Activated naive CD4-positive, alpha-beta T cell treated with anti-CD3 and anti-CD28 coated beads, Interleukin-2, amount 50 U/mL, for 72 hours (primary cell): ENCODE results near the gene THG1L. TPM values are rescaled to one million over a fixed set of nuclear protein-coding genes. Genes with fewer than 3 reads are reported as not detected.
"Not testable (repeated sequence)": the region's sequence is repeated elsewhere in the genome, so short reads cannot be mapped to it uniquely, and the experiment has no call there.

Experiments
- ATAC-seq, 2 donors: fragments of 150-1000 bp; cut with Tn5 transposase; 2 replicates each; pipeline ENCODE4 v1.10.0; 2021; ENCODE audit warnings: mild to moderate bottlenecking in 2 of 2, moderate library complexity in 2 of 2
- DNase-seq, 2 donors: peaks; one replicate each; pipeline ENCODE4 v3.0.0; 2021 to 2022; ENCODE audit warnings: low spot score in 2 of 2
- H3K27ac Mint-ChIP-seq, 2 donors: one replicate each; pipeline ENCODE4 v1.8.0; 2022; ENCODE audit warnings: mild to moderate bottlenecking in 2 of 2, mixed read lengths in 2 of 2
- H3K36me3 Mint-ChIP-seq, 2 donors: one replicate each; pipeline ENCODE4 v1.8.0; 2022; ENCODE audit warnings: mixed read lengths in 2 of 2
- H3K9me3 Mint-ChIP-seq, 2 donors: one replicate each; pipeline ENCODE4 v1.8.0; 2022; ENCODE audit warnings: mixed read lengths in 2 of 2
- total RNA-seq, 2 donors: library from RNA; stranded (reverse); gene quantifications; one replicate each; pipeline ENCODE4 v1.2.3, GENCODE V29; 2022

The THG1L gene
- total RNA-seq: 10 to 100 TPM; 13.2 to 32.3 TPM

- Mint-ChIP-seq H3K9me3 (no peaks in the 10 kb centered on the region), H3K36me3 (peaks cover 10 to 19% of the 10 kb centered on the region in 2 donors), H3K27ac (peak within 1 kb of the TSS; percentile 94 to 97)
- peak; percentile 97 to 99 for DNase-seq
- peak; percentile 93 to 95 for ATAC-seq
Observed at GRCh38 chr5:157731272-157732129, at the start of gene THG1L. THG1L (plus strand) TSS chr5:157731420; CDS start chr5:157731441, 21 bp downstream.

GRCh38 chr5:157682257-157682656, 49.0 kb upstream of the THG1L start:
- Mint-ChIP-seq H3K27ac (no peak overlapping the region), H3K36me3 (no peaks in the 10 kb centered on the region), H3K9me3 (no peaks in the 10 kb centered on the region)
- DNase-seq: no peak
- no peak for ATAC-seq

- not testable (repeated sequence) for H3K36me3 Mint-ChIP-seq, DNase-seq, H3K9me3 Mint-ChIP-seq, H3K27ac Mint-ChIP-seq, ATAC-seq
Observed at GRCh38 chr5:157686276-157687197, 44.7 kb upstream of the THG1L start.

- Mint-ChIP-seq H3K9me3 (peaks cover 5 to 9% of the 10 kb centered on the region in 2 donors), H3K36me3 (peaks cover 0 to 9% of the 10 kb centered on the region in 2 donors), H3K27ac (no peak overlapping the region)
- ATAC-seq: no peak
- no peak for DNase-seq
Observed at GRCh38 chr5:157687198-157687554, 44.0 kb upstream of the THG1L start.

GRCh38 chr5:157689942-157690689, 41.1 kb upstream of the THG1L start:
- peaks cover 0 to 15% of the 10 kb centered on the region in 2 donors for H3K36me3 Mint-ChIP-seq
- H3K9me3 Mint-ChIP-seq: peaks cover 5 to 13% of the 10 kb centered on the region in 2 donors
- no peak overlapping the region for H3K27ac Mint-ChIP-seq
- peak; percentile 40 to 46 for ATAC-seq
- DNase-seq: peak in 1 of 2 donors; percentile 38

GRCh38 chr5:157690690-157691433, 40.4 kb upstream of the THG1L start:
- DNase-seq: no peak
- Mint-ChIP-seq H3K9me3 (peaks cover 5 to 13% of the 10 kb centered on the region in 2 donors), H3K36me3 (peaks cover 0 to 15% of the 10 kb centered on the region in 2 donors), H3K27ac (no peak overlapping the region)
- no peak for ATAC-seq

GRCh38 chr5:157693816-157694215, 37.4 kb upstream of the THG1L start:
- ATAC-seq, H3K27ac Mint-ChIP-seq, DNase-seq: not testable (repeated sequence)
- peaks cover 10 to 23% of the 10 kb centered on the region in 2 donors for H3K9me3 Mint-ChIP-seq
- H3K36me3 Mint-ChIP-seq: peaks cover 5 to 26% of the 10 kb centered on the region in 2 donors

- not testable (repeated sequence) for DNase-seq, ATAC-seq, H3K27ac Mint-ChIP-seq
- peaks cover 5 to 29% of the 10 kb centered on the region in 2 donors for H3K36me3 Mint-ChIP-seq
- peaks cover 10 to 21% of the 10 kb centered on the region in 2 donors for H3K9me3 Mint-ChIP-seq
Observed at GRCh38 chr5:157696154-157696553, 35.1 kb upstream of the THG1L start.

- Mint-ChIP-seq H3K36me3 (peaks cover 5 to 20% of the 10 kb centered on the region in 2 donors), H3K9me3 (peaks cover 5 to 10% of the 10 kb centered on the region in 2 donors)
- not testable (repeated sequence) for ATAC-seq, DNase-seq, H3K27ac Mint-ChIP-seq
Observed at GRCh38 chr5:157698674-157699073, 32.5 kb upstream of the THG1L start.

- DNase-seq (no peak), ATAC-seq (no peak)
- Mint-ChIP-seq H3K27ac (no peak overlapping the region), H3K36me3 (peaks cover 0 to 9% of the 10 kb centered on the region in 2 donors), H3K9me3 (peaks cover 0 to 1% of the 10 kb centered on the region in 2 donors)
Observed at GRCh38 chr5:157703736-157704135, 27.5 kb upstream of the THG1L start.

GRCh38 chr5:157708866-157709265, 22.4 kb upstream of the THG1L start:
- no peak for ATAC-seq
- H3K27ac Mint-ChIP-seq: no peak overlapping the region
- no peaks in the 10 kb centered on the region for H3K9me3 Mint-ChIP-seq
- DNase-seq: no peak
- no peaks in the 10 kb centered on the region for H3K36me3 Mint-ChIP-seq

GRCh38 chr5:157709346-157709745, 21.9 kb upstream of the THG1L start:
- Mint-ChIP-seq H3K27ac (no peak overlapping the region), H3K9me3 (no peaks in the 10 kb centered on the region), H3K36me3 (no peaks in the 10 kb centered on the region)
- no peak for ATAC-seq
- no peak for DNase-seq

- no peaks in the 10 kb centered on the region for H3K36me3 Mint-ChIP-seq
- no peaks in the 10 kb centered on the region for H3K9me3 Mint-ChIP-seq
- ATAC-seq: peak in 1 of 2 donors; percentile 42
- DNase-seq: no peak
- H3K27ac Mint-ChIP-seq: no peak overlapping the region
Observed at GRCh38 chr5:157710431-157710830, 20.8 kb upstream of the THG1L start.

- ATAC-seq: peak; percentile 37 to 92
Observed at GRCh38 chr5:157710882-157711281, 20.3 kb upstream of the THG1L start.

GRCh38 chr5:157713830-157714595, 17.2 kb upstream of the THG1L start:
- H3K9me3 Mint-ChIP-seq: no peaks in the 10 kb centered on the region
- H3K27ac Mint-ChIP-seq: peak overlapping the region in 1 of 2 donors; percentile 23
- DNase-seq (no peak), ATAC-seq (no peak)
- no peaks in the 10 kb centered on the region for H3K36me3 Mint-ChIP-seq

More at GRCh38 chr5:157710882-157711281, 20.3 kb upstream of the THG1L start:
- Mint-ChIP-seq H3K9me3 (no peaks in the 10 kb centered on the region), H3K27ac (no peak overlapping the region), H3K36me3 (no peaks in the 10 kb centered on the region)
- DNase-seq: no peak
